GM12864 (cell line): Measurements from ENCODE around the gene RPL27A.

Source experiments
- DNase-seq: peaks from one replicate; pipeline ENCODE4 v3.0.0-alpha.2; 2011; ENCODE audit warnings: low read depth
- H3K4me3 ChIP-seq: 2 replicates; pipeline ENCODE4 v1.5.1; 2011; ENCODE audit warnings: mild to moderate bottlenecking, low read depth, low read length, control low read depth
- TF ChIP-seq, protein P1 (sequence below): IDR thresholded peaks from 2 replicates; pipeline ENCODE4 v1.5.1; 2011; ENCODE audit warnings: low read depth, mild to moderate bottlenecking, moderate library complexity, low read length, control low read depth, inconsistent platforms; ENCODE audit errors: missing control alignments

Gene RPL27A

DNA sequence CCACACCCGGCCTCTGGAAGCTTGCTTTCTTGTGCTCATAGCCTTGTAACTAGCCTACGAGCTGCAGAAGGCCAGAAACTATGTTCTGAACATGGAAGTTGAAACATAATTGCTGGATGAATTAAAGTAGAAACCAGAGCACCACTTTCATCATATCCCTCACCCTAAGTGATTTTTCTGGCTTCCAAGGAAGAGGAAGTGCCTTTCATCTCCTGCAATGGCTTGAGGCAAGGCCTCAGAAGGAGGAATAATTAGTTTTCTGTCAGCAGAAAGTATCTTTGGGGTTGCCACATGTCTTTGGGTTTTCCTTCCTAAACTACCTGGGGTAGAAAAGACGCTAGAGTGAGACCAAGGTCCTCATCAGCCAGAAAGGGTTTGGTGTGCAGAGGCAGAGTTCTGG is 14.5 kb downstream of the RPL27A start:
- TF ChIP-seq, protein P1, sequence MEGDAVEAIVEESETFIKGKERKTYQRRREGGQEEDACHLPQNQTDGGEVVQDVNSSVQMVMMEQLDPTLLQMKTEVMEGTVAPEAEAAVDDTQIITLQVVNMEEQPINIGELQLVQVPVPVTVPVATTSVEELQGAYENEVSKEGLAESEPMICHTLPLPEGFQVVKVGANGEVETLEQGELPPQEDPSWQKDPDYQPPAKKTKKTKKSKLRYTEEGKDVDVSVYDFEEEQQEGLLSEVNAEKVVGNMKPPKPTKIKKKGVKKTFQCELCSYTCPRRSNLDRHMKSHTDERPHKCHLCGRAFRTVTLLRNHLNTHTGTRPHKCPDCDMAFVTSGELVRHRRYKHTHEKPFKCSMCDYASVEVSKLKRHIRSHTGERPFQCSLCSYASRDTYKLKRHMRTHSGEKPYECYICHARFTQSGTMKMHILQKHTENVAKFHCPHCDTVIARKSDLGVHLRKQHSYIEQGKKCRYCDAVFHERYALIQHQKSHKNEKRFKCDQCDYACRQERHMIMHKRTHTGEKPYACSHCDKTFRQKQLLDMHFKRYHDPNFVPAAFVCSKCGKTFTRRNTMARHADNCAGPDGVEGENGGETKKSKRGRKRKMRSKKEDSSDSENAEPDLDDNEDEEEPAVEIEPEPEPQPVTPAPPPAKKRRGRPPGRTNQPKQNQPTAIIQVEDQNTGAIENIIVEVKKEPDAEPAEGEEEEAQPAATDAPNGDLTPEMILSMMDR: no peak
- DNase-seq: no peak
- no peak overlapping the region for H3K4me3 ChIP-seq

GRCh38 chr11:8698379-8698851 is 15.8 kb downstream of the RPL27A start:
- TF ChIP-seq, protein P1: no peak
- no peak overlapping the region for H3K4me3 ChIP-seq
- no peak for DNase-seq

DNA sequence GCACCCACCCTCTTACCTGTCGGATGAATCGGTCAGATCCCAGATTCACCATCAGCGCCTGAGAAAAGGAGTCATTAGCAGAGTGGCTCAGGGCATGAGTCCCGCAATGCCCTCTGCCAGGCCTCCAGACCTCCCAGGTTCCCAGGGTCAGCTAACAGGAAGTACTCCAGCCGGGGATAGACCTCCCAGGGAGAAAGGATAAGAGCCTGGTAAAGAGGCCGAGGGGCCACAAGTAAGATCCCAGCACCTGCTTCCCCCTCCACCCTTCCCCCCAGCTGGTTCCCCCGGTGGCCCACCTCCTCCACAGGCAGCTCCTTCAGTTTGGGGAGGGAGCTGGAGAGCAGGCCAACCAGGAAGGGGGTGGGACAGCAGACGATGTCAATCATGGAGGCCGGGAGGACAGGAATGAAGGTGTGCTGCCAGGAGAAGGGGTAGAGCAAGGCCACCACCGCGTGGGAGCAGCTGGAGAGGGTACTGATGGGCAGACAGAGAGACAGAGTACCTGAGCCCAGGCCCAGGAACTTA is 16.4 kb downstream of the RPL27A start:
- no peak for DNase-seq
- H3K4me3 ChIP-seq: no peak overlapping the region
- TF ChIP-seq, protein P1: no peak

- no peak for DNase-seq
- TF ChIP-seq, protein P1: no peak
Observed at GRCh38 chr11:8699903-8700302, 17.3 kb downstream of the RPL27A start.

DNA sequence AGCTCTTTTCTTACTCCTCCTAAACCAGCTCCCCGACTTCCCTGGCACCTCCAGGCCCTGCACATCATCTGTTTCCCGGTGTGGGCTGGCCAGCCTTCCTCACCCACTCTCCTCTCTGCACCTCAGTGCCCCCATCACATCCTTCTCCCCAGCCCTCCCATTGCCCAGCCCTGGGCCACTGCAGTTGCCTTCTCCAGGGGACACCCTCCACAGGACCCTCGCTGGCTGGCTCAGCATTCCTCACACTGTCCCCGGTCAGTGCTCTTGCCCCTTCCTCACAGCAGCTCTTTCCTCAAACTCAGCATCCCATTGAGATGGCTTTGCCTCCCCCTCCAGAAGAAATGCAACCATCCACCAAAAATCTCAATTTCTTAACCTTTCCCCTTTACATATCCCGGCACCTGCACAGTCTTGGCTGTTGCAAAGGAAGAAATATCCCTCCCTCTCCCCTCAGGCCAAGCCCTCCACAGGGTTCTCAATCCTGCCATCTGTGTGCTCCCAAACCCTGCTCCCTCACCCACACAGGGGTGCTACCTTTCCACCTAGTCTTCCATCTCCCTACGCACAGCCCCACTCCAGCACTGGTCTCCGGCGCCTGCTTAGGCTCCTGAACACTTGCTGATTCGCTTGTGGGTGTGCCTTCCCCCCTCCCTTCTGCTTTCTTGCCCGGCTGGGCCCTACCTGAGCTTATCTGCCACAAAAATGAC is 19.5 kb downstream of the RPL27A start:
- no peak overlapping the region for H3K4me3 ChIP-seq
- TF ChIP-seq, protein P1: no peak
- no peak for DNase-seq

More at GRCh38 chr11:8699903-8700302, 17.3 kb downstream of the RPL27A start:
- no peak overlapping the region for H3K4me3 ChIP-seq

- TF ChIP-seq, protein P1: no peak
- no peak overlapping the region for H3K4me3 ChIP-seq
- no peak for DNase-seq
Observed at GRCh38 chr11:8702598-8702915, 20.0 kb downstream of the RPL27A start.

- no peak for DNase-seq
- no peak overlapping the region for H3K4me3 ChIP-seq
- TF ChIP-seq, protein P1: no peak
Observed at GRCh38 chr11:8704136-8704535, 21.5 kb downstream of the RPL27A start.
